ENCODE measurements around the gene ZNF764.

- TF ChIP-seq POLR2A (IDR thresholded peaks at IDR 0.05; ENCODE audit: low read length) (peak; percentile 84), GATA1 (IDR thresholded peaks at IDR 0.05; ENCODE audit: low read depth, low read length) (no peak)
Measured at GRCh38 chr16:30571445-30572322, 13.5 kb upstream of the ZNF764 start, which contains the start of gene ZNF688.

Data from erythroblast (primary cell).